ENCODE data around the gene CACNA1G.

CACNA1G gene

DNA sequence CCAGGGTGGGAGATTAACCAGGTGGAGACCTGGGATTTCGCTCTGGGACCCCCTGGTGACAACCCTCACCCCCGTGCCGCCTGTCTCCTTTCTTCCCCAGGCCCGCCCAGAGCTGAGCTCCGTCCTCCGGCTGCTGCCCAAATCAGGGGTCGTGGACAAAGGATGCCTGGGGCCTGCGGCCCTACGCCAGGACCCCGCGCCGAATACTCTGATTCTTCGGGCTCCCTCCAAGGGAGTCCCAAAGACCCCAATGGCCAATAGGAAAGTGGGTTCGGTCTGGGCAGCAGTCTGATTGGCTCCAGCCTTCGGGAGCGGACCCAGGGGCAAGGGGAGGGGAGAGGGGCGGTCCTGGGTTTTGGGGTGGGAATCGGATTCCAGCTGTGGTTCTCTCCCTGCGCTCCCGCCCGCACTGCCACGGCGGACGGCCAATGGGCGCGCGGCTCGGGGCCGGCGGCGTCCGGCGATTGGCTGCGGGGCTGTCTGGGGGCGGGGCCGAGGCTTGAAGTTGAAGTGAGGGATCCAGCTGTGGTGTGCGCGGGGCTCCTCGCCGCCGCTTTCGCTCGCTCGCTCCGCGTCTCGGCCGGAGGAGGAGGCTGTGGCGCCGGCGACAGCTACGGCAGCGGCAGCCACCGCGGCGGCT, at the start of gene CACNA1G:
TSS of gene CACNA1G (plus strand) at position 531 of the 640 bp plus-strand sequence. CDS start 745 bp downstream, outside the sequence.
- DNase-seq (ENCODE audit: low spot score): peak; percentile 69

DNA sequence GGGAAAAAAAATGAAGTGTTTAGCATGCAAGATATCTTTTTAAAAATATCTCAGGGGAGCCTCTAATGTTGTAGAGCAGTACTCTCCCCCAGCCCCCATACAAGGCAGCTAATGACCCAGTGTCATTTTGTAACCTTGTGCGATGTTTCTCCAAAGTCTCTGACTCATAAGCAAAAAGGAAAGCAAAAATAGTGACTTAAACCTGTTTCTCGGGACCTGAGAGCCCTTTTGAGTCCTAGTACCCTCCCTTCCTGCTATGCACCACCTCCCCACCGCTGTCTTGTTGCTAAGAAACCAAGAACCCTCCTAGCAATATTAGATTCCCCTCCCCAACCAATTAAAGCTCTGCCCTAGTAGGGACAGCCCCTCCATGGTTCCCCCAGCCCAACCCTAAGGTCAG, 49.5 kb upstream of the CACNA1G start:
- no peak for DNase-seq (ENCODE audit: low spot score)

DNA sequence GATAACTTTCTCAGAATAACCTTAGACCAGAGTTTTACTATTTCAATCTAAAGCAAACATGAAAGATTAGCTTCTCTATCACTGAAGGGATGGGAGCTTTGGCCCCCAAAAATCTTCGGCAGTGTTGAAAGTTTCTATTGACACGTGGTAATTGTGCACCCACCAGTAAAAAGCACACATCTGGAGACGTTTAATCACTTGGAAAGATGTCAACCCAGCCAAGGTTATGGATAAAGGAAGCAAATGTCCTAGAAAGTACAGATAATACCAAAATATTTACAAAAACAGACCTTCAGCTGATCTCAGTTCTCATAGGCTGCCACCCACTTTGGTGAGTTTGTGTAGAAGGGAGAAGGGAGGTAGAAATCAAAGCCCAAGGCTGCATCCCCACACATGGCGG, 47.0 kb upstream of the CACNA1G start:
- DNase-seq (ENCODE audit: low spot score): no peak

GRCh38 chr17:50514388-50514787, 46.1 kb upstream of the CACNA1G start:
- DNase-seq (ENCODE audit: low spot score): no peak

DNA sequence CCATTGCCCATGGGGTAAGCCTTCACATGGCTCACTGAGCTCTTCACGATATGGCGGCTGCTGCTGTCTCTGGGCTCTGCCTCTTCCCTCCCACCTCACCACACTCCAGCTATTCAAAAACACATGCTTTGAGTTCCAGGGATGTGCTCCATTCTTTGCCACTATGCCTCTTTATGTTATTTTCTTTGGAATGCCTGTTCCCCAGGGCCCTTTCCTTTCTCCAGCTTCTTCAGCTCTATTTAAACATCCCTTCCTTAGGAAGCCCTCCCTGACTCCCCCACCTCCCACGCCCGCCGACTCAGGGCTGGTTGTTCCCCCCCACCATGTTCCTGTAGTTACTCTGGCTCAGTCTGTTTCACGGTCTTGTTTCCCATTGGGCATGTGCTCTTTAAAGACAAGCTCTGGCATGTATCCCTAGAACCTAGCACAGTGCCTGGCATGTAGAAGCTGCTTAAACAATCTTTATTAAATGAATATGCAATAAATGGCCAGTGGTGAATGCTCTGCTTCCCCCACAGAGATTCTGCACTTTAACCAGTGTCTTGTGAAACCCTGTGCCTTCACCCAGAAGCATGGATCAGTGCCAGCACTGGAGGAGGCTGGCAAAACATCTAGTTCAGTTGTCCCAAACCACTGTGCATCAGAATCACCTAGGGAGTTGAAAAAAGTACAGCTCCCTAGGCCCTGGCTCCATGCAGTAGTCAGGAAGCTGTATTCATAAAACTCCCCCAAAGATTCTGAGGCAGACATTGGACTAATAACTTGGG, 45.4 kb upstream of the CACNA1G start:
- DNase-seq (ENCODE audit: low spot score): no peak

DNA sequence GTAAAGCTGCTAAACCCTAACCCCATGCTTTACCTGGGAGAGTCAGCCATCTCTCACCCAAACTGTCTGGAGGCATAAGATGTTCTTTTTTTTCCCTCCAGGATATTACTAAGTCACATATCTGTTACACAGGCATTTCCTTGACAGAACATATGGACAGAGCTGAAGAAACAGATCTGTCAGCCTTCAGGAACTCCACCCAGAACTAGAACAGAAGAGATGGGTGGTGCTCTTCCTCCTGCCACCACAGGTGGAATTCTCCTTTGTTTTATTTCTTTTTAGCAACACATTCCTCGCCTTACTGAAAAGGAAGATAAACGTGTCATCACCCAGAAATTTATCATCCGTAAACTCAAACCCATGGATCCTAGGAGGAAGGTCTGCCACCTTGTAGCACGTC, 43.5 kb upstream of the CACNA1G start:
- DNase-seq (ENCODE audit: low spot score): peak; percentile 48

- DNase-seq (ENCODE audit: low spot score): no peak
Measured at GRCh38 chr17:50517504-50518383, 42.8 kb upstream of the CACNA1G start.

DNA sequence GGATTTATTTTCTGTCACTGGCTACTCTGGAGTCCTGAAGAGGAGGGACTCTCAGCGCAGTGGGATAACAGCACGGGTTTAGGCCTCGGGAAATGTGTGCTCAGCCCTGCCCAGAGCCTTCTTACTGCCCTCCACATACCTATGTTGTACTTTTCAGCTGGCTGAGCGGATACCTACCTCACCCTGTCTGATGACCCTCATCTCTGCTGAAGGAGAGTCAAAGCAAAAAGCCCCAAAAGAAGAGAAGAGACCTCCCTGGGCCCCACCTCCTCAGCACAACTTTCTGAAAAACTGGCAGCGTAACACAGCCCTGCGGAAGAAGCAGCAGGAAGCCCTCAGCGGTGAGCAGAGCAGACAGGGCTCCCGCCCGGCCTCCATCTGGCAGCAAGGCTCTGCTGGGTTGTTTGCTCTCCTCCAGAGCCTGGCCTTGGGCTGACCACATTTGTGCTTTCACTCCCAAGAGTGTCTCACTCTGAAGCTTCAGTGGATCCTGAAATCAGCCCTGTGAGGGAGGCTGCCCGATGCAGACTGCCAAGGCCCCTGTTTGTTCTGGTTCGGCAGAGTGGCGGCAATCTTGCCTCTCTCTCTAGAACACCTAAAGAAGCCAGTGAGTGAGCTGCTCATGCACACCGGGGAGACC, 42.0 kb upstream of the CACNA1G start:
- no peak for DNase-seq (ENCODE audit: low spot score)

GRCh38 chr17:50519141-50519834, 41.2 kb upstream of the CACNA1G start:
- peak; percentile 64 for DNase-seq (ENCODE audit: low spot score)

DNA sequence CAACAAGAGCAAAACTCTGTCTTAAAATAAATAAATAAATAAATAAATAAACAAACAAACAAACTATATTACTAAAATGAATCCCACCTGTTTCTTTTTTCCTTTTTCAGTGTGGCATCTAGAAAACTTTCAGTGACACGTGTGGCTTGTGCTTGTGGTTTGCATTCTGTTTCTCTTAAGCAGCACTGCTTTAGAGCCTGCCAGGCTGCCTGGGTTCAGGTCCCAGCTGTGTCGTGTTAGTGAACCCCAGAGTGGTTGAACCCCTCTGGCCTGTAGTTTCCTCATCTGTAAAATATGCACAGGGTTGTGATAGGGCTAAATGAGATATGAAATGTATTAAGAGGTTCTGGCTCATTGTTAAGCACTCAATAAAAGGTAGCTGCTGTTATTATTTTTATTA, 40.0 kb upstream of the CACNA1G start:
- no peak for DNase-seq (ENCODE audit: low spot score)

GRCh38 chr17:50521514-50521913, 39.0 kb upstream of the CACNA1G start:
- DNase-seq (ENCODE audit: low spot score): no peak

- DNase-seq (ENCODE audit: low spot score): no peak
Measured at GRCh38 chr17:50522766-50523165, 37.7 kb upstream of the CACNA1G start.

DNA sequence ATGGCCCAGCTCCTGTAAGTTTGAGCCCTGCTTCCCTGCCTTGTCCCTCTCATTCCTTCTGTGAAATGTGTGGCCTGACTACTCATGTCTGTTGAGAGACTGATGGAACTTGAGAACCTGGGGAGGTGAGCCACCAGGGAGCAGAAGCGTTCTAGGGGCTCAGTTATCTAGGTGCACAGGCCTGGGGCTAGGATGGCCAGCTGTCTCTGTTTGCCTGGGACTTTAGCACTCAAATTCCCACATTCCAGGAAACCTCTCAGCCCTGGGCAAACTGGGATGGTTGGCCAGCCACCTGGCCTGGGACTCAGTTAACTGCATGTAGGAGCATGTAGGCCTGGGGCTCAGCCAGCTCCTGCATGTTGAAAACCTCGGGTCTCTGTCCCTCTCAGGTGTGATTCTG, 37.3 kb upstream of the CACNA1G start:
- no peak for DNase-seq (ENCODE audit: low spot score)

DNA sequence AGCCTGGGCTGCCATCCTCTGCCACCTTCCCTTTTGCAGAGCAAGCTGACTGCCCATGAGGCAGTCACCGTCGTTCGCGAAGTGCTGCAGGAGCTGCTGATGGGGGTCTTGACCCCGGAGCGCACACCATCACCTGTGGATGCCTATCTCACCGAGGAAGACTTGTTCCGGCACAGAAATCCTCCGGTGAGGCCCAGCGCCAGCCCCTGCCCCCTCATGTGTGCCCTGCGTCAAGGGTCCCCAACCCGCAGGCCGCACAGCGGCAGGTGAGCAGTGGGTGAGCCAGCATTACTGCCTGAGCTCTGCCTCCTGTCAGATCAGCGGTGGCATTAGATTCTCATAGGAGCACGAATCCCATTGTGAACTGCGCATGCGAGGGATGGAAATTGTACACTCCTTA, 35.7 kb upstream of the CACNA1G start:
- DNase-seq (ENCODE audit: low spot score): no peak

DNA sequence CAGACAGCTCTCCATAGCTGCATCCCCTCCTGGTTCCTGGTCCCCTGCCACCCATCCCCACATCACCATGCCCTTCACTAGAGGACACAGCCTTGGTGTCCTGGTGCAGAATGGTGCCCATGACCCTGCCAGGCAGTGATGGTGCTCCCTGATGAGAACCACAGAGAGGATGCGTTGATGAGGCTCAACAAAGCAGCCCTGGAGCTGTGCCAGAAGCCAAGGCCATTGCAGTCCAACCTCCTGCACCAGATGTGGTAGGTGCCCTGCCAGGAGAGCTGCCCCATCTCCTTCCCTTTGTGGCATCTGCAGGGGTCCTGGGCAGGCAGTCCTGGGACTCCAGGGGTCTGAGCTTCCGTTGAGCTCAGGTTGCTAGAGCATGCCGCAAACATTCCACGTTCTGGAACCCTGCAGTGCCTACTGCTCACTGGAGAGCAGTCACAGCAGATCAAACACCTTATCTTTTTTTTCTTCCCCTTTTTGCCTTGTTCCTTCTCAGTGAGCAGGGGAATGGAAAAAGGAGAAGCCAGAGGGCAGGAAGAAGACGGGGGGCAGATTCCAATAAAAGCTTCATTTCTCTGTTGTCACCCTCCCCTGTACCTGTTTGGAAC, 33.3 kb upstream of the CACNA1G start:
- DNase-seq (ENCODE audit: low spot score): no peak

DNA sequence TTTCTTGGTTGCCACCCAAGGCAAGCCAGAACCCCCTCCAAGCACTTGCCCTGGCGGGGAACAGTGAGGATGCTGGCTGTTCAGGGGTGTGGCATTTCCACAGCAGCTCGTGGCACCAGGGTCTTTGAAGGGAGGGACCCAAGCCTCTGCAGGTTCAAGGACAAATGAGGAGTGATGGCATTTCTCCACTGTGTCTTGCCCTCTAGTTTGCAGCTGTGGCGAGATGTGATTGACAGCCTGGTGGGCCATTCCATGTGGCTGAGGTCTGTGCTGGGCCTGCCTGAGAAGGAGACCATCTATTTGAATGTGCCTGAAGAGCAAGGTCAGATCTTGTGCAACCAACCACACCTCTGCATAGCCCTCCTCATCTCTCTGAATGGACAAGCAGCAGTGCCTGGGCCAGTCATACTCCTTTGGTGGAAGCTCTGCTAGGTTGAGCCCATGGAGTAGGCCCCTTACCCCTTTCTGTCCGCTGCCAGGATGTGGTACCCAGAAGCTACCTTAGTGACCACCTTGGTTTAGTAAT, 32.5 kb upstream of the CACNA1G start:
- DNase-seq (ENCODE audit: low spot score): no peak

DNA sequence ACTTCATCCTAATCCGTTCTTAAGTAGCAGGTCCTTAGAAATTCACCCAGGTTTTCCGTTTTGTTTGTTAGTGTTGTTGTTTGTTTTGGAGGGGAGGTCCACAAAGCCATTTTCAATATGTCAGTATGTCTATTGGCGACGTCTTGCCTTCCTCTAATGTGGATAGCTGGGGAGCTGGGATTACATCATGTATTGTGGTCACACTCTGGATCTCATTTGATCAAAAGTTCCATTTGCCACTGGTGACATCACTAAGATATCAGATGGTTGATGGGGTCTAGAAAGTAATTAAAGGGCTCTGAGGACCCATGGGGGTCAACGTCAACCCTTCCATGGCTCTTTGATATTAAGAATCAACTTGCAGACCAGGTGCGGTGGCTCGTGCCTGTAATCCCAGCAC, 30.7 kb upstream of the CACNA1G start:
- no peak for DNase-seq (ENCODE audit: low spot score)

GRCh38 chr17:50531428-50532025, 29.0 kb upstream of the CACNA1G start:
- no peak for DNase-seq (ENCODE audit: low spot score)

GRCh38 chr17:50532452-50533024, 28.0 kb upstream of the CACNA1G start, which contains the start of gene EPN3:
Gene EPN3 (plus strand): TSS chr17:50532735. CDS start chr17:50536557, 3,822 bp downstream.
- no peak for DNase-seq (ENCODE audit: low spot score)

- no peak for DNase-seq (ENCODE audit: low spot score)
Measured at GRCh38 chr17:50533185-50533584, 27.3 kb upstream of the CACNA1G start.

All from kidney capillary endothelial cell (primary cell).